Measurements from ENCODE around the gene CHRM3.

- TF ChIP-seq CTCF (IDR thresholded peaks at IDR 0.05) (no peak), EZH2 (IDR thresholded peaks at IDR 0.05; ENCODE audit: borderline replicate concordance, insufficient read depth, low read depth, low read length, poor library complexity, severe bottlenecking) (no peak)
These were observed 36.5 kb downstream of the CHRM3 start for GRCh38 chr1:239422818-239423217.
